CD4-positive, alpha-beta T cell treated with Interleukin-15 for 1 hour (primary cell): Measurements from ENCODE around the gene SIGLEC7.
A peak's percentile ranks its signal among the peaks of the same experiment; 100 is the strongest.

ENCODE experiments used
- DNase-seq: peaks from one replicate; pipeline ENCODE4 v3.0.0-alpha.2; 2020

The SIGLEC7 gene

DNA sequence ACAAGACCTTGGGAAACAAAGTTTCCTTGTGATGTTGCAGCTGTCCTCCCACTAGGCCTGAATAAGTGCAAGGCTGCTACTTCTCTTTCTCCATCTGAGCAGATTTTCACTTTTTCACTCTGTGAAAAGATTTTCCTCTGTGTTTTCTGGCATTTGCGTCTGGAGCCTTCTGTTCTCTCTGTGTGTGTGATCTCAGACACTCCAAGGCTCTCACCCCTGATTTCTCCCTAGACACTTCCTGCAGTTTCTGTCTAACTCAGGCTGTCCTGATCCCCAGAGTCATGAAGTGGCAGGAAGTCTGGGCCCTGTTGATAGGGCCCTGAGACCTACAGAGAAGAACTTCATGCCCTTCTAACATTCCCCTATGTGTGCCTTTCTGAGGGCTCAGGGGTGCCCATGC, 37.2 kb downstream of the SIGLEC7 start:
- DNase-seq: no peak

DNA sequence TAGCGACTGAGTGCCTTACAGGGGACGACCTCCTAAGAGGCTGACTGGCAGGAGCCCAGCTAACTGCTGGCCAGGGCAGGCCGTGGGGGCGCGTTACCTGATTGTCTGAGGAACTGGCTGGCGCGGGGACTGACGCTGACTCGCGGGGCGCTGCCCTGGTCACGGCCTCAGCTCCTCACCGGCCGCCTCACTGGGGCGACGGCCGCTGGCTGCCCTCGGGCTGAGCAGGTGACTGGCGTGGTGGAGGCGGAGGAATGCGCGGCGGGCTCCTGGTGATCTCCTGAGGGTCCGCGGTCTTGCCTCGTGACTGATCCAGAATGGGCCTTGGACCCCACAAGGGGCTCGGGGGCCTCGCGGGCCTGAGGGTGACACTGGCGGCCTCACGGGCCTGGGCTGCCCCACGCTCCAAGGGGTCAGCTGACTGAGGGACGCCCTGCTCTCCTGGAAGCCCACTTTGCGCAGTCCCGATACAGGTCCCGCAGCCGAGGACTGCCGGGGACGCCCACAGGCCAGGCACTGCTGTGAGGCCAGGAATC, 39.3 kb downstream of the SIGLEC7 start:
- DNase-seq: no peak

DNA sequence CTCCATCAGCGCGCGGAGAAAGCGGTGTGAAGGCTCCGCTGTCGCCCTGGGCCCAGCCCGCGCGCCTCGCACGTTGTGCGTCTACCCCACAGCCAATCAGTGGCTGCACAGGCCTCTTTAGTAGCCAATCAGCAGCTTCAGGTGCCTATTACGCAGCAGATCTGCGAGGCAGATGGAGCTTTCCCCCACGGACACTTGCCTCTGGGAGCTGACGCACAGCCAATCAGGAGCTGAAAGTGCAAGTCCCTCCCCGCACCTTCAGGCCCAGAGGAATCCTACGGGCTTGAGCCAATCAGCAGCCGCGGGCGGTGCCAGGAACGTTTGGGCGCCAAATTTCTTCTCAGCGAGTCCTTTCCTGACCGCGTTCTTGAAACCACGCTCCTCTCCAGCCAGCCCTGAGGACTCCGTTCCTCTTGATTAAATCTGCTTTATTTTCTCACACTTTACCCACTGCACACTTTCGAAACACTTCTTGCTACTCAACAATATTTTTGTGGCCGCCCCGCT, 39.9 kb downstream of the SIGLEC7 start:
- peak; percentile 44 for DNase-seq

DNA sequence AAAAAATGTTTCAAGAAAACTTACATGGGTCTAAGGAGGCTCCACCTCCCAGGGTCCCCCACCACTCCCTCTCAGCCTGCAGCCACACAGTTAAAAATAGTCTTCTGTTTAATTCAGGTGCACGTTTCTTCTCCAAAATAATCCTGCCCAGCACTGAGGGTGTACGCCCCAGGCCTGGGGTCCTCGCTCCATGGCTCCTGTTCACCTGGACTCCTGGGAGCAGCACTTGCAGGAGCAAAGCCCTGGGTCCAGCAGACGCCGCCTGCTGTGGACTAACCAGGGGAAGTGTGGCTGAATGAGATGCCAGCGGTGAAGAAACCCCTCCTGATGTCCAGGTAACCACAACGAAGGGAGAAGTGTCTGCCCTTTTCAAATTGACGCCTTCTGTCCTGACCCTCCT, 41.5 kb downstream of the SIGLEC7 start:
- DNase-seq: no peak

DNA sequence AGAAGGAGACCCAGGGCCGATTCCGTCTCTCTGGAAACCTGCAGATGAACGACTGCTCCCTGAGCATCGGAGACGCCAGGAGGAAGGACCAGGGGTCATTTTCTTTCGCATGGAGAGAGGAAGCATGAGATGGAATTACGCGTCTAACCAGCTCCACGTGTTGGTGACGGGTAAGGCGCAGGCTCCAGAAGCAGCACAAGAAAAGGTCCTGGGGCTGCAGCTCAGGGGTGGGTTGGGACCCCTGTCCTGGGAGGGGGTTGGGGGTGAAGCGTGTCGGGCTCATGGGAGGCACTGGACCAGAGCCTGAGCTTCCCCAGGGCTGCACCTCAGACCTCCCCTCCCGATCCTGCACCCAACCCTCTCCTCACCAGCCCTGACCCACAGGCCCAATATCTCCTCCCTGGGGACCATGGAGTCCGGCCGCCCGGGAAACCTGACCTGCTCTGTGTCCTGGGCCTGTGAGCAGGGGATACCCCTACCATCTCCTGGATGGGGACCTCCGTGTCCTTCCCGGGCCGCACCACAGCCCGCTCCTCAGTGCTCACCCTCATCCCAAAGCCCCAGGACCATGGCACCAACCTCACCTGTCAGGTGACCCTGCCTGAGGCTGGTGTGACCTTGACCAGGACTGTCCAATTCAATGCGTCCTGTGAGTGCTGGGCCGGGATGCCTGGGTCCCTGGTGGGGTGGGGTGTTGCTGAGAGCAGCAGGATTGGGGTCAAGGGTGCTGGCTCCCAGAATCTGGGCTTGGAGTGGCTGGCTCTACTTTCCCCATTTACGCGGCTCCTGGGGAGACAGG, 43.2 kb downstream of the SIGLEC7 start:
- DNase-seq: no peak

DNA sequence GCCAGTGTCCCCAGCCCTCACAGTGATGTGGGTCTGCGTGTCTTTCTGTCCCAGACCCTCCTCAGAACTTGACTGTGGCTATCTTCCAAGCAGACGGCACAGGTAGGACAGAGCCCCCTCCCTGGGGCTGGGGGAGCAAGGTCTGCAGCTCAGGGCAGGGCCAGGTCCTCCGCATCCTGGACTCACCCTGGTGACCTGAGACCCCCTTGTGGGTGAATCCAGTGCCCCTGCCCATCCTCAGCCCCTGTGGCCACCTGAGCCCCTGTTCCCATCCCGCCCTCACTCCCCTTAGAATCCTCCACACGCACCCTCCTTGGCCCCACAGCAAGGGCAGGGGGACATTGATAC, 43.7 kb downstream of the SIGLEC7 start:
- DNase-seq: no peak

DNA sequence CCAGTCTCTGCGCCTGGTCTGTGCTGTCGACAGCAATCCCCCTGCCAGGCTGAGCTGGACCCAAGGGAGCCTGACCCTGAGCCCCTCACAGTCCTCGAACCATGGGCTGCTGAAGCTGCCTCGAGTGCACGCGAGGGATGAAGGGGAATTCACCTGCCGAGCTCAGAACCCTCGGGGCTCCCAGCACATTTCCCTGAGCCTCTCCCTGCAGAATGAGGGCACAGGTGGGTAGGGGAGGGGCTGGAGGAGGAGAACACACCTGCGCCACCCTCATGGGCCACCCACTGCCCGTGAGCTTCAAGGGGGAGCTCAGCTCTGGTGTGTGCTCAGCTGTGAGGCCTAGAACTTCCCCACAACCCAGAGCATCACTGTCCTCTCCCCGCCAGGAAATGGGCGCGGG, 44.2 kb downstream of the SIGLEC7 start:
- DNase-seq: no peak

DNA sequence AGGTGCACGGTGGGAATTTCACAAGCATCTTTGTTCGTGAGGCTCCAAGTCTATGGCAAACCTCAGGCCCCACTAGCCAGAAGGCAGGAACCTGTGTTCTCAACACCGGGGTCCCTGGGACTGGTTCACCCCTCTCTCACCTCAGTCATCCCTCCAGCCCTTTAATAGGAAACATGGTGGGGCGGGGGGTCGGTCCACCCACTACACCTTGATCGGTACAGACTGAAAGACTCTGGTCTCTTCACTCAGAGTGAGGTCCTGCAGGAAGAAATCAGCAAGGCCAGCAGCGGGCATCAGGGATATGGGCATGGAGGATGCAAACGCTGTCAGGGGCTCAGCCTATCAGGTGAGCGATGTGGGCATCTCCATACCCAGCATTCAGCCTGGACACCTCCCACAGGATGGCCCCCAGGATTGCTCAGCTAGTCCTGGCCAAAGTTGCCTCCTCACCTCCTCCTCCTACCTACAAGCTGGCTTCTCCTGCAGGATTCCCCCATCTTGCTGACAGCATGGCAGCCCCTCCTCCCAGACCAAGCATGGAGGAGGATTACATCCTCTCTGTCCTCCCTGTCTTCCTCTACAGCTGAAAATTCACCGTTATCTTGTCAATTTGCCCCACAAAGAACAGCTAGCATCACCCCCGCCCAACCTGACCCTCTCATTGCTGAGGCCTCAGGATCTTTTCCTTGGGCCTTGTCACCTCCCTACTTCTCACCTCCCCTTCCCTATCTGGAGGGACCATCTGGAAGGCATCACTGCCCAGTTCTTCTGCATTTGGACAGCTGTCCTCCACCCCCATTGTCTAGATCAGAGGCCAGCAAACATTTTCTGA, 45.5 kb downstream of the SIGLEC7 start:
- no peak for DNase-seq

DNA sequence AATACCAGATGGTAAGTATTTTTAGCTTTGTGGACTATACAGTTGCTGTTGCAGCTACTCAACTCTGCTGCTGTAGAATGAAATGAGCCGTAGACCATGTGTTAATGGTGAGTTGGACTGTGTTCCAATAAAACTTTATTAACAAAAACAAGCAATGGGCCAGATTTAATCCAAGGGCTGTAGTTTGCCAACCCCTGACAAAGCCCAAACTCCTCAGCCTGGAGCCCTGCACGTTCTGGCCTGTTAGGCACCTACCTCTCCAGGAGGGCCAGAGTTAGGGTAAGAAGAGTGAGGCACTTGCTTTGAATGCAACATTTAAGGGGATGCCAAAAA, 46.1 kb downstream of the SIGLEC7 start:
- DNase-seq: no peak

DNA sequence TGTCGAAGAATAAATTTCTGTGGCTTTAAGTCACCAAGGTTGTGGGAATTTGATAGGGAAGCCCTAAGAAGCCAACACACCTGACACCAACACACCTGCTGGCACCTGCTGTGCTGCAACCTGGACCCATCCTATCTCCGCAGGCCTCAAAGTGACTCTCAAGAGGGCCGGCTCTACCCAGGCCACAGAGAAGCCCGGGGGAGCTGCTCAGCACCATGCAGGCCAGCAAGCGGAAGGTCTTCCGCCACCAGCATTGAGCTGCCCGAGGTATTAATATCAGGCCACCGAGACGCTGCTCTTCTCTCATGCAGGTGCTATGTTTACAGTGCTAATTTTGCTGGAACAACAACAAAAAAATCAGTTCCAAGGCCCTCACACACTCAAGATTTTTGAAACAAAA, 50.6 kb downstream of the SIGLEC7 start:
- DNase-seq: no peak

DNA sequence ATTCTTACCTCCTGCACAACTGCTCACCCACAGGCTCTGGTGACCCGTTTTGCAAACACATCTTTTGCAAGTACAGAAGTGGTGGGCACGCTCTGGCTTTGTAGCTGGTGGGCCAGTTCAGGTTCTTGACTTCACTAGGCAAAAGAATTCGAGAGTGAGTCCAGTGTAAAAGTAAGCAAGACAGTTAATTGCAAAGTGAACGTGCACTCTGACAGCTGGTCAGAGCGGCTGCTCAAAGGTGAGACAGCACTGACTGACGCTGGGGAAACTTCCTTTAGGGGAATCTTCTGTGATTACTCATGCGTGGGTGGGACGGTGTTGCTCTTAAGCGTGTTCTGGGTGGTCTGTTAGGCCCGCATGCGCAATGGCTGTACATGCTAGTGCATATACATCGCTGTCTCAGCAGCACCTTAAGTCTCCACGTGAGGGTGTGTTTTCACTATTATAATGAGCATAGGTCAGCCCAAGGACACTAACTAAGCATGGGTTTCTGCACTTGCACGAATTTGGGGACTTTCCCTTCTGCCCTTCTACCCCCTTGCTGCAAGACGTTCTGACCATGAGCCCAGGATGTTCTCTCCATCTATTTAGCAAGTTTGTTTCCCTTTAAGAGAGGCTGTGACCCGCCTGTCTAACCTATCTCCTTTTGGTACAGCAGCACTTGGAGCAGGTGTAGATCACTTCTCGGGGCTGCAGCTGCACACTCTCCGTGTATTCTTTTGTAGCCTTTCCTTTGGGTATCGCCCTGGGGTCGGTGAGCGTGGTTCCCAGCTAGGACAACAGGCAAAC, 52.6 kb downstream of the SIGLEC7 start:
- DNase-seq: peak; percentile 38

DNA sequence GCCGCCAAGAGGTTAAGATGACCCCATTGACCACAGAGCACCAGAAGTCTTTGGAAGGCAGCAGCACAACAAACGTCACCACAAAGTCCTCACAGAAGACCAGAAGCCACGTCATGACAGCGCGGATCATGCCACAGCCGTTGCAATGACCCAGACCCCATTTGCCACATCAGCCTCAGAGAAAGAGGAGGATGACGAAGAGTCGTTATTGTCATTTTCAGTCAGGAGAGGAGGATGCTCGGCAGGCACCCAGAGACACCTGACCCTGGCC, 53.1 kb downstream of the SIGLEC7 start:
- DNase-seq: no peak

DNA sequence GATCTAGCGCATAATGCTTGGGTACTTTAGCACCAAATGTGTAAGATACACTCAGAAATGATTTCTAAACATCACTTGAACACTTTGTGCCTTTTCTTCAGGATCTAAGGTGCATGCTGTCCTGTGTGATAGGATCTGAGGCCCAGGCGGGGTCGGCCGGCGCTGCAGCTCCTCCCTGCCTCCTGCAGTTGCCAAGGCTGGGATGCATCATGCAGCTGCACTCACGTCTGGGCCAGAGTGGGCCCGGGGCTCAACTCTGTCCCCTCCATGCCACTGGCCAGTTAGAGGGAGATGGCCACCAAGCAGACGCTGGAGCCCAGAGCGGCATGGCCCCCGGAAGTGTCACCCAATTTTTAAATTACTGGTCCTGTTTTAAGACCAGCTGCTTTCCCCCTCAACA, 53.5 kb downstream of the SIGLEC7 start:
- no peak for DNase-seq

DNA sequence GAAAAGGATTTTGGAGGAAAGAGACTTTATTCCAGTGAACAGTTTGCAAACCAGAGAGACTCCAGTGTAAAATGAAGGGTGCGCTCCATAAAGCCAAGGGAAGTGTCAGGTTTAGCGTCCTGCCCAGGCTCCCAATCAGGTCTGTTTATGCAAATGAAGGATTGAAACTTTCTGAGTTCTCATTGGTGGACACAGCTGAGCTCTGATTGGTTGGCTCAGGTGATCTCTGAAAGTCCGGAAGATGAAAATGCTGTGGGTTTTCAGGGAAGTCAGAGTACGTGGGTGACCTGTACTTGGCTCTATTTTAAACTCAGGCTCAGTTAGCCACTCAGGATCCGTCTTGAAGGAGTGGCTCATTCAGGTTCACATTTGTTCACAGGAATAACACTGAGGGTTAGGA, 54.1 kb downstream of the SIGLEC7 start:
- DNase-seq: no peak

DNA sequence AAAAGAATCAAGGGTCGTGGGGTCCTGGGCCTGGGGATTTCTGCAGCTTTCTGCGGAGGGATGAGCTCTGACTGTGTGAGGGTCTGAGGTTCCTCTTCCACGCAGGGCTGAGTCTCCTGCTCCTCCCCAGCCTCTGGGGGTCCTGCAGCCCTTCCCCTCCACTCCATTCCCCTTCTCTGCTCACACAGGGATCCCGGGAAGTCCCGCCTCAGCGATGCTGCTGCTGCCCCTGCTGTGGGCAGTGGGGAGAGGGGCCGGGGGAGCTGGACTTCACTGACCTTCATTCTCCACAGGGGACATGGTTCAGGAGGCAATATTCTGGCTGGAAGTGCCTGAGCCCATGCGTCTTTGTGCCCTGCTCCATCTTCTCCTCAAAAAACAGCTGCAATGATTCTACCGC, 56.5 kb downstream of the SIGLEC7 start:
- no peak for DNase-seq

DNA sequence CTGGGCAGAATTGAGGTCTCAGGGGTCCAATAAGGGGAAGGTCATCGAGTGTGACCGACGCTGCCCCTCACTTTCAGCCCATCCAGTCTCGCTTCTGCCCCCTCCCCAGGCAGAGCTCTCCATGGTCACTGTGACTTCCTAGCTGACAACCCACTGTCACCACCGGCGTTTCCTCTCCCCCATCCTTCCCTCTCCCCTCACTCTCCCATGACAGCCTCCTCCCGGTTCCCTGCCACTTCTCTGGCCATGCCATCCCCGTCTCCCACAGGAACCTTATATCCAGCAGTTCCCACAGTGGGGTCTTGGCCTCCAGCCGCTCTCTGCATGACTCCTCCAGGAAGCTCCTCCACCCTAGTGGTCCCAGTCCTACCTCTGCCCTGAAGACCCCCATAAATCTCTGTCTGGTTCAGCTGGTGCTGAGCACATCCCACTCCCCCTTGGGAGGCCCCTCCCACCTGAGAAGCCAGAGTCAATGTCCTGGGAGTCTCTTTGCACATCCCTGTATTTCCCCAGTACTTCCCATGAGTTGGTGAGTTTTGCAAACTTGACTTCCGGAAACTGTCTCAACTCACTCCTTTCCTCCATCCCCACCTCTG, 58.1 kb downstream of the SIGLEC7 start:
- DNase-seq: no peak

DNA sequence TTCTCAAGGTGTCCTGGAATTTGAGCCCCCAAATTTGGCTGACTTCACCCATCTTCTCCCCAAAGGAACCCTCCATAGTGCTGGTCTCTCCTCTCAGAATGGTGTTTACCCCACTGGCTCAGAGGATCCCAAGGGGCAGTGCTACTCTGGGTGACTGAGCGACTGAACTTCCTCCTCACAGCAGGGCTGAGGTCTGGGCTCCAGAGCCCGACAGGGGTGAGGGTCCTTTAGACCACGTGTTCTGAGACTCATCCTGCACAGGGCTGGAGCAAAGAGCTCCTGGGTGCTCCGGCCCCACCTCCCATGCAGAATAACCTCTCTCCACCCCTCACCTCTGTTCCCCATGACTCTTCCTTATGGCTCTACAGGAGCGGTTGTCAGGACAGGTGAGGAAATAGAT, 59.6 kb downstream of the SIGLEC7 start:
- DNase-seq: no peak
